Activated effector memory CD4-positive, alpha-beta T cell treated with anti-CD3 and anti-CD28 coated beads, Interleukin-2, amount 50 U/mL, for 16 hours (primary cell): Measurements from ENCODE around the gene SDF2L1.
A peak's percentile ranks its signal among the peaks of the same experiment; 100 is the strongest.

Experiments
- DNase-seq: peaks from one replicate; pipeline ENCODE4 v3.0.0-alpha.2; 2020

Gene SDF2L1

GRCh38 chr22:21622011-21622918, 19.8 kb upstream of the SDF2L1 start:
- DNase-seq = no peak

GRCh38 chr22:21622919-21623647, 19.0 kb upstream of the SDF2L1 start:
- DNase-seq = no peak

- DNase-seq = no peak
Observed at GRCh38 chr22:21623648-21623970, 18.5 kb upstream of the SDF2L1 start.

- peak; percentile 77 for DNase-seq
Observed at GRCh38 chr22:21624120-21624879, 17.8 kb upstream of the SDF2L1 start.

- no peak for DNase-seq
Observed at GRCh38 chr22:21624880-21625791, 17.0 kb upstream of the SDF2L1 start.

- no peak for DNase-seq
Observed at GRCh38 chr22:21626073-21626734, 15.9 kb upstream of the SDF2L1 start.

- no peak for DNase-seq
Observed at GRCh38 chr22:21626735-21627469, 15.2 kb upstream of the SDF2L1 start.

- DNase-seq = no peak
Observed at GRCh38 chr22:21628386-21629254, 13.5 kb upstream of the SDF2L1 start.

- DNase-seq = peak; percentile 98
Observed at GRCh38 chr22:21629255-21630149, 12.6 kb upstream of the SDF2L1 start, which contains the start of gene YDJC. YDJC (minus strand) TSS chr22:21630022; CDS start chr22:21630014, 8 bp downstream.

- no peak for DNase-seq
Observed at GRCh38 chr22:21631025-21631424, 11.1 kb upstream of the SDF2L1 start.

GRCh38 chr22:21632237-21632895, 9.7 kb upstream of the SDF2L1 start, which contains the start of gene CCDC116:
CCDC116 (plus strand) TSS chr22:21632760; CDS start chr22:21633182, 422 bp downstream.
- peak; percentile 89 for DNase-seq

GRCh38 chr22:21632931-21633330, 9.2 kb upstream of the SDF2L1 start:
- no peak for DNase-seq

GRCh38 chr22:21633481-21633880, 8.6 kb upstream of the SDF2L1 start:
- DNase-seq = no peak

GRCh38 chr22:21634081-21634480, 8.0 kb upstream of the SDF2L1 start:
- DNase-seq = no peak

GRCh38 chr22:21634844-21635243, 7.3 kb upstream of the SDF2L1 start:
- DNase-seq = no peak

GRCh38 chr22:21635771-21636510, 6.2 kb upstream of the SDF2L1 start:
- DNase-seq = no peak

- DNase-seq = no peak
Observed at GRCh38 chr22:21636629-21637218, 5.4 kb upstream of the SDF2L1 start.
